Loucy (cell line): ENCODE results near the gene ENTREP1.

Experiments used
- H2AFZ ChIP-seq: fragments of 200-600 bp; sonication (generic); 2 replicates; pipeline ENCODE4 v1.6.0; 2016; ENCODE audit warnings: antibody characterized with exemption, mild to moderate bottlenecking, low read length, moderate library complexity
- H3F3A ChIP-seq: fragments of 200-600 bp; 2 replicates; pipeline ENCODE4 v1.6.0; 2016; ENCODE audit warnings: antibody characterized with exemption, low read depth, mild to moderate bottlenecking
- H3K27me3 ChIP-seq: fragments of 200-600 bp; sonication (generic); 2 replicates; pipeline ENCODE4 v1.6.1; 2014; ENCODE audit warnings: low read length, mild to moderate bottlenecking; ENCODE audit not compliant: insufficient read depth, poor library complexity, severe bottlenecking
- H3K36me3 ChIP-seq: fragments of 200-600 bp; sonication (generic); 2 replicates; pipeline ENCODE4 v1.6.1; 2016; ENCODE audit warnings: low read length; ENCODE audit not compliant: insufficient read depth
- H3K4me1 ChIP-seq: fragments of 200-600 bp; sonication (generic); 2 replicates; pipeline ENCODE4 v1.5.1; 2014; ENCODE audit warnings: low read length, mild to moderate bottlenecking; ENCODE audit not compliant: insufficient read depth, poor library complexity, severe bottlenecking
- H3K4me2 ChIP-seq: fragments of 200-600 bp; sonication (generic); 2 replicates; pipeline ENCODE4 v1.6.0; 2014; ENCODE audit warnings: antibody characterized with exemption, low read length, low read depth, mild to moderate bottlenecking; ENCODE audit not compliant: poor library complexity, severe bottlenecking
- H3K4me3 ChIP-seq: fragments of 200-600 bp; sonication (generic); 2 replicates; pipeline ENCODE4 v1.5.1; 2014; ENCODE audit warnings: low read length, mild to moderate bottlenecking, mixed read lengths; ENCODE audit not compliant: poor library complexity, severe bottlenecking
- H3K79me2 ChIP-seq: fragments of 200-600 bp; sonication (generic); 2 replicates; pipeline ENCODE4 v1.6.1; 2014; ENCODE audit warnings: low read length; ENCODE audit not compliant: insufficient read depth
- H3K9ac ChIP-seq: fragments of 200-600 bp; sonication (generic); 2 replicates; pipeline ENCODE4 v1.6.0; 2014; ENCODE audit warnings: mild to moderate bottlenecking, low read depth, low read length, moderate library complexity; ENCODE audit not compliant: poor library complexity, severe bottlenecking
- H3K9me2 ChIP-seq: fragments of 200-600 bp; sonication (generic); replicated peaks from 2 replicates; pipeline ENCODE4 v1.6.1; 2016; ENCODE audit warnings: low read depth, low read length, mixed read lengths
- H3K9me3 ChIP-seq: fragments of 200-600 bp; sonication (generic); 2 replicates; pipeline ENCODE4 v1.6.1; 2014; ENCODE audit warnings: mild to moderate bottlenecking, antibody characterized with exemption, low read length, low read depth; ENCODE audit not compliant: insufficient read depth
- H4K20me1 ChIP-seq: fragments of 200-600 bp; sonication (generic); 2 replicates; pipeline ENCODE4 v1.6.0; 2014; ENCODE audit warnings: antibody characterized with exemption, low read length, mild to moderate bottlenecking; ENCODE audit not compliant: insufficient read depth, poor library complexity, severe bottlenecking
- CTCF ChIP-seq: fragments of 200-600 bp; sonication (generic); conservative IDR thresholded peaks from 2 replicates; pipeline ENCODE4 v1.5.1; 2014; ENCODE audit warnings: mild to moderate bottlenecking, antibody characterized with exemption, low read length
- EZH2phosphoT487 ChIP-seq: fragments of 200-600 bp; IDR thresholded peaks from 2 replicates; pipeline ENCODE4 v1.6.1; 2018; ENCODE audit warnings: antibody characterized with exemption, mild to moderate bottlenecking, moderate library complexity, borderline replicate concordance

Gene ENTREP1

DNA sequence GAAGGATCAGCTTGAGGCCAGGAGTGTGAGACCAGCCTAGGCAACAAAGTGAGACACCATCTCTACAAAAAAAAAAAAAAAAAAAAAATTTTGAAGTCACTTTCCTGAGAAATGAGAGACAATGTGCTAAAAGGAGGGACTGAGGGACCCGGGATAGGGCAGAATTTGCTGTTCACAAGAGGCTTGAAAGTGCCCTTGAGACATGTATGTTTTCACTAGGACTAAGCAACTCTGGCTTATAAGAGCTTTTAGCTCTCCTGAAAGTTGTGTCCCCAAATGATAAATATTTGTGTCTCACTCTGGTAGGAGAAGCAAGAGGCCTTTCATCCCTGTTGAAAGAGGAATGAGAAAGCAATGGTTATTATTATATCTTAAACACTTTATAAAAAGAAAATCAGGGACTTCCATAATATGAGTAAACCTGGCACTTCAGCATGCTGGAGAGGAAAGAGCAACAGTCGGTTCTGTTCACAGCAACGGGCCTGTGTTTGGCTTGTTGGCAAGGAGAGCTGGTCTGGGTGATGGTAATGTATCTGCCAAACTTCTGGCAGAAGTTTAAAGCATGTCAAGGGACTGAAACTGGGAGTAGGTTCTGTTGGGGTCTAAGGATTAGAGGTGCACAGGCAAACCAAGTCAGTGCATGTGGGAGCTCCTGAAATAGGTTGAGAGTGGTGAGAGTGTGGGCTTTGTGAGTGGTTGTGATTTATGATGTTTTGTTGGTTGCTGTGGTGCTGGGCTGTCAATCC, 32.2 kb downstream of the ENTREP1 start:
- Histone ChIP-seq H3K4me2 (no peak overlapping the region), H3K9me3 (no peaks in the 10 kb centered on the region), H3K79me2 (no peaks in the 10 kb centered on the region), H3K9me2 (no peaks in the 10 kb centered on the region), H3K36me3 (no peaks in the 10 kb centered on the region), H3F3A (no peaks in the 10 kb centered on the region), H3K4me3 (no peak overlapping the region), H3K9ac (no peak overlapping the region), H2AFZ (no peak overlapping the region), H4K20me1 (no peaks in the 10 kb centered on the region), H3K27me3 (no peaks in the 10 kb centered on the region), H3K4me1 (no peaks in the 10 kb centered on the region)
- no peak for TF ChIP-seq CTCF
- no peak for TF ChIP-seq EZH2phosphoT487

- Histone ChIP-seq H3K79me2 (no peaks in the 10 kb centered on the region), H3K36me3 (no peaks in the 10 kb centered on the region)
- TF ChIP-seq CTCF (no peak), EZH2phosphoT487 (no peak)
Observed at GRCh38 chr9:69357821-69358220, 32.8 kb downstream of the ENTREP1 start.

GRCh38 chr9:69363191-69363590, 38.2 kb downstream of the ENTREP1 start:
- Histone ChIP-seq H3K9me3 (no peaks in the 10 kb centered on the region), H3K4me3 (no peak overlapping the region), H3K27me3 (no peaks in the 10 kb centered on the region), H2AFZ (no peak overlapping the region), H4K20me1 (no peaks in the 10 kb centered on the region), H3K36me3 (no peaks in the 10 kb centered on the region), H3K4me1 (no peaks in the 10 kb centered on the region), H3F3A (no peaks in the 10 kb centered on the region), H3K9ac (no peak overlapping the region), H3K4me2 (no peak overlapping the region), H3K79me2 (no peaks in the 10 kb centered on the region), H3K9me2 (no peaks in the 10 kb centered on the region)
- TF ChIP-seq EZH2phosphoT487 (no peak), CTCF (no peak)

More at GRCh38 chr9:69357821-69358220, 32.8 kb downstream of the ENTREP1 start:
- Histone ChIP-seq H3F3A (no peaks in the 10 kb centered on the region), H3K9ac (no peak overlapping the region), H3K9me3 (no peaks in the 10 kb centered on the region), H3K4me1 (no peaks in the 10 kb centered on the region), H3K9me2 (no peaks in the 10 kb centered on the region), H4K20me1 (no peaks in the 10 kb centered on the region), H3K27me3 (no peaks in the 10 kb centered on the region), H2AFZ (no peak overlapping the region), H3K4me3 (no peak overlapping the region), H3K4me2 (no peak overlapping the region)
